ENCODE measurements around the gene SART1.
"Not testable (repeated sequence)": the region's sequence is repeated elsewhere in the genome, so short reads cannot be mapped to it uniquely, and the experiment has no call there.

Gene SART1

DNA sequence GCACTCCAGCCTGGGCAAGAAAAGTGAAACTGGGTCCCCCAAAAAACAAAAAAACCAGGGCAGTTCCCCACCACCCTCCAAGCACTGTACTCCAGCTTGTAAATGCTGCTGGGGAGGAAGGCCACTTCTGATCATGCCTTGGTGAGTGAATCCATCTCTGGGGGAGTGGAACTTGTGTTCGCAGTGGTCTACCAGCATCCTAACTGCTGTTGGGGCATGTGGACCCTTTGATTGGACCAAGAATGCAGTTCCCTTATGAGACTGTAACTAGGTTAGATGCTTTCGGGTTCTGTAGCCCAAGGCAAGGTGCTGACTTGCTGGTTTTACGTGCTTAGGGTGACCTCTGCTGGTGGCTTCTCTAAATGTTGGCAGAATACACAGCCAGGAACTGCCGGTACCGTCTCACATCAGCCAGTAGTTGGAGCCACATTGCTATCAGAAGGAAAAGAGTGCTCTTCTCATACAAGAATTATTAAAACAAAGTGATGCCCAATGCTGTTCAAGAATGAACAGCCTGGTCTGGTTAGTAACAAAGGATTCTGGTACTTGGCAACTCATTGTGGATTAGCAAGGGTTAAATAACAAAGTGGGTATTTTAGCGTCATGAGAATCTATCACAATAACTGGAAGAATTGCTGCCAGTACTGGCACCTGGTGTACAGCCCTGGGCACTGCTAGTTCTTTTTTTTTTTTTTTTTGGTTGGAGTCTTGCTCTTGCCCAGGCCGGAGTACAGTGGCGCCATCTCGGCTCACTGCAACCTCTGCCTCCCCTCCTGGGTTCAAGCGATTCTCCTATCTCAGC, 27.5 kb downstream of the SART1 start:
- DNase-seq (ENCODE audit: low spot score) = peak; percentile 90

DNA sequence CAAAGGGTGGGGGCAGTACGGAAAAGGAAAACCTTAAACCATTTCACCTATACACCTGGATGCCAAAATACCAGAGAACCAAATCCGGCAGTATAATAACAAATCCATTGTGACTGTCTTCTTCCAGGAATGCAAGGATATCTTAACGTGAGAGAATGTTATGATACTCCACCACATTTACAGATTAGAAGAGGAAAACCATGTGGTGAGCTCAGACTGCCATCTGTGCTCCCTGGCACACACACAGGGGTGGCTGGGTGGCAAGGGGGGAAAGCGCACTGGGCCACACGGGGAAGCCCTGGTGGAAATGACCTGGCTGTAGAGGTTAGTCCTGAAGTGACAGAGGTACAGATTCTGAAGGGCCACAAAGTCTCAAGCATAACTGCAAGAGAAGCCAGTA, 30.5 kb downstream of the SART1 start:
- DNase-seq (ENCODE audit: low spot score) = no peak

DNA sequence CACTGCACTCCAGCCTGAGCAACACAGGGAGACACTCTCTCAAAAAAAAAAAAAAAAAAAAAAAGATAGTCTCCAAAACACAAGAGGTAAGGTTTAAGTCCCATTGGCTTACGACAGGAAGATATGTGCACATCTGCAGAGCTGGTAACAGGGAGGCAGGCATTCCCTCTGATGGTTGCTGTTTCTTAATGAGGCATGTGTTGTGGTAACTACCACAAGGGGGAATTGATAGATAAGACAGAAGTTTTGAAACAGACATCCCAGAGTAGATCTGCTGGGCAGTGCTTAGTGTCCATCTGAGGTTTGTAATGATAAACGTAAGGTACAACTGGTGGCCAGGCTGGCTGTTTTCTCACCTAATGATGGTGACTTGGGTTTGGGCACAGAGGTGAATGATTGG, 35.8 kb downstream of the SART1 start:
- no peak for DNase-seq (ENCODE audit: low spot score)

DNA sequence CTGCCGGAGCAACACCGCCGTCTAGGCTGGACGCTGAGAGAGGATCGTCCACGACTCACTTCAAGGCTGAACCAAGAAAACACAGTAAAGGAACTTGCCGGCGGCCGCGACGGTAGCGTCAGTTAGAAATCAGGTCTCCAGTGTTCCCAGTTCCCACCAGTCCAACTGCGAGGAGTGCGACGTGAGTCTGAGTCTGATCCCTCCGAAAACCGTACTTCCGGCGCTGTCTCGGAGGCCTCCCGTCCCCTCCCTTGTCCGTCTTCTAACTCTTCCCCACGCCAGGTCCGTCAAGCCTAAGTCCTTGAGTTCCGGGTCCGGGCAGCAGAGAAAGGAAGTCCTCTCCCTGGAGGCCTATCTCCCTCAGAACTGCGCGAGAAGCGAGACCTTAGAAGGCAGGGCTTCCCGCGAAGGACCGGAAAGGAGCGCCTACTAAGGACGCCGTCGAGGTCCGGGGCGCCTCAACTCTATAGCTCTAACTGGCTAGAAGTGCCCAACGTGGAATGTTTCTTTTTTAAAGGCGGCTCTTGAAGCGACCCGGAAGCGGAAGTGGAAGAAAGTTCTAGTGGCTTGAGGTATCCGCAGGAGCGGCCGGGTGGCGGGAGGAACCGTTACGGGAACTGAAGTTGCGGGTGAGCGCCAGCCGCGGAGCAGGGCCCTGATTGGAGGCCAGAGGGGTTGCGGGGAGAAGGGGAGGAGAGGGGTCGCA, 40.6 kb downstream of the SART1 start, which contains the start of the genes BANF1 and EIF1AD:
TSS of gene BANF1 (plus strand) at position 562 of the 706 bp plus-strand sequence. CDS start 748 bp downstream, outside the sequence.
TSS of gene EIF1AD (minus strand) at position 216 of the 706 bp plus-strand sequence. CDS start 1,768 bp downstream, outside the sequence.
- peak; percentile 96 for DNase-seq (ENCODE audit: low spot score)

DNA sequence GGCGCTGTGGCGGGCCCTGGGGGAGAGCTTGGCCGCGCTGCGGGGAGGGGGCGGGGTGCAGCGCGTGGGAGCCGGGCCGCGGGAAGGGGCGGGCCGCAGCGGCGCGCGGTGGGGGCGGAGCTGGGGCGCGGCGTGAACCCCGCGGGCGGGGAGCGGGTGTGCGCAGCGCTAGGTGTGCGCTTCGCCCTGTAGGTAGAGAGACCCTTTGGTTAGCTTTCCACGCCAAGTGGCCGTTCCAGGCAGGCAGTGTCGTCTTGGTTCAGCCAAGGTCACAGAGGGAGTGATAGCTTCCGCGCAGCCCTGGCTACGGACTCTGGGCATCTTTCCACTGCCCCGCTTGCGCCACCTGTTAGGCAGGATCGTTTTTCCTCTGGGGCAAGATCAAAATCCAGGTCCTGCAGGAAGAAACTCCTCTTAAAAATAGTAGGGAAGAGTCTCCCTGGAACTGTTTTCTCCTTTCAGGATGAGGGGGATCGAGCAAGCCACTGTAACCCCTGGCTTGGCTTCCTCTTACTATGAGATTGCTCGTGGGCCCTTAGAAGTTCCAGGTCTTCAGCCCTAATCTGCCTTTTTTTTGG, 41.2 kb downstream of the SART1 start:
- DNase-seq (ENCODE audit: low spot score) = peak; percentile 56

DNA sequence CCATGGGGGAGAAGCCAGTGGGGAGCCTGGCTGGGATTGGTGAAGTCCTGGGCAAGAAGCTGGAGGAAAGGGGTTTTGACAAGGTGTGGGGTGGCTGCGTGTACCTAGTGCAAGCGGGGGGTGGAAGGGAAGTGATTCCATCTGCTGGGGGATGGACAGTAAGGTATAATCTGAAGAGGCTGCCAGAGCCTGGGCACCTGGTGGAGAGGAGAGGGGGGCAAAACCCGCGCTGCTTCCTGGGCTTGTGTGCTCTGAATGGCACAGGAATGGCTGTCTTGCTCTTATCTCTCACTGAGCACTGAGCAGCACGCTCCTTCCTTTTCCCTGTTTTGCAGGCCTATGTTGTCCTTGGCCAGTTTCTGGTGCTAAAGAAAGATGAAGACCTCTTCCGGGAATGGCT, 41.8 kb downstream of the SART1 start:
- no peak for DNase-seq (ENCODE audit: low spot score)

DNA sequence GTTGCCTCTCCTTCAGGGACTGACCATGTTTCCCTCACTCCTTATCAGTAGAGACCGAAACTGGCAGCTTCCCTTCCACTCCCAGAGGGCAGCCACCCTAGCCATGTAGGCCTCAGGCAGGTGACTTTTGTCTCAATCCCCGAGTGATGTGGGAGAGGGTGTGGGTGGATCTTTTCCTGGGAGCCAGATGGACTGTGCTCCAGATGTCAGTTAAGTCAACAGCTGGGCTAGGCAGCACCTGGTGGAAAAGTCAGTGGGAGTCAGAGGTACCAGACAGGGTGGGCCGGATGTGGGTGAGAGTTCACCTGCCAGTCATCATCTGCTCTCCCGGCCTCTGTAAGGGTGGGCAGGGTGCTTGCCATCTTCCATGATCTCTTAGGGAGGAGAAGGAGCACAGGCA, 42.7 kb downstream of the SART1 start:
- no peak for DNase-seq (ENCODE audit: low spot score)

DNA sequence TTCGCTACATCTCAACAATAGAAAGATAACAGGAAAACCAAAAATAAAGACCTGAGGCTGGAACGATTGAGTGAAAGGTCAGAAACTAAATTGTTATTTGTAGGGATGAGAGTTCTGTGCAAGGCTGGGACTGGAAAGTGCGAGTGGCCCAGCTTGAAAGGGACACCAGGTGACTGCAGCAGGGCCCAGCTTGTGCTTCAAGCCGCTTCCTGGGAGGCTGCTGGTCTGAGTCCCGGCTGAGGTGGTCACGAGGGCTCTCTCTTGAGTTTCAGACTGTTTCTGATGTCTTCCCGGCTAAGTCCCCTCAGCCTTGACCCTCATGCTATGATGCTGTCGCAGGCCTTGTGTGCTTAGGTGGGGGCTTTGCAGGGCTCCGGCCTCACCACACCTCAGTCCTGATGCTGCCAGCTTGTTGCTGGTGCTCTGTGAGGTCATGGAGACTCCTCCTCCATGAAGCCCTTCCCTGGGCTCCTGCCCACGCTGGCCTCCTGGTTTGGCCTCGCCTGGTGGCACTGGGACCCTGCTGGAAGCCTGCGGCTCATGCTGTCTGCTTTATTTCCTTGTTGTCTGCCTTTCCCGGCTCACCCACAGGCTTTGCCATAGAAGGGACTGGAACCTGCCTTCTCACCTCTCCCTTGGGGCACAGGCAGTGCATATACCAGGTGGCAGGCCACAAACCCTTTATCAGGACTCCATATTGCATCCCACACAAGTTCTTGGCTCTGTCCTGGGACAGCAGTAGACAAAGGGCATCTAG, 44.8 kb downstream of the SART1 start:
- DNase-seq (ENCODE audit: low spot score) = no peak

DNA sequence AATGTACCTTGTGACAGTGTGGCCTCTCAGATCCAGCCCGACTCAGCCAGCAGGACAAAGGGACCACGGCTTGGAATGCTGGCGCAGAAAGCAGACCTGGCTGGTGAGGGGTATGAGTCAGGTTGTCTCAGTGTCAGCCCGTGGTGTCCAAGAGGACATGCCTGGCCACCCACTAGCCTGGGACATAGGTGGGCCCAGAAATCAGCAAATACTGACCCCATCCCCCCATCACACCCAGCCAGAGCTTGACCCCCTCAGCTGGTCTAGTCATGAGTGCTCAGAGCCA, 45.3 kb downstream of the SART1 start:
- DNase-seq (ENCODE audit: low spot score) = no peak

DNA sequence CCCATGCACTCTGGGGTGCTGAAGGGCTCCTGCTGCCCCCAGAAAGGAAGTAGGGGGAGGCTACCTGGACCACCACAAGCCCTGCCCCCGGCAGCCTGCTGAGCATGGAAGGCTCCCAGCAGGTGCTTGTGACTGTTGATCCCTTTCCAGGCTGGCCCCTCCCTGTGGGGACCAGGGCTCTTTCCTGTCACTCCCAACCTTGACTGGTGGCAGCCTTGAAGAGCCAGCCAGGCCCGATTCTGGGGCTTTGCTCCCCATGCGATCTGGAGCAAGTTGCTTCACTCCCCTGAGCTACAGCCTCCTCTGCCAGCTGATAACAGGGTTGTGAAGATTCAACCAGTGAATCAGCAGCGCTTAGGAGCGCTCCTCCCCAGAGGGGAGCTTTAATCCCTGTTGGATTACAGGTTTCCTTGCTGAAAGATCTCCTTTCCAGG, 45.7 kb downstream of the SART1 start:
- DNase-seq (ENCODE audit: low spot score) = no peak

DNA sequence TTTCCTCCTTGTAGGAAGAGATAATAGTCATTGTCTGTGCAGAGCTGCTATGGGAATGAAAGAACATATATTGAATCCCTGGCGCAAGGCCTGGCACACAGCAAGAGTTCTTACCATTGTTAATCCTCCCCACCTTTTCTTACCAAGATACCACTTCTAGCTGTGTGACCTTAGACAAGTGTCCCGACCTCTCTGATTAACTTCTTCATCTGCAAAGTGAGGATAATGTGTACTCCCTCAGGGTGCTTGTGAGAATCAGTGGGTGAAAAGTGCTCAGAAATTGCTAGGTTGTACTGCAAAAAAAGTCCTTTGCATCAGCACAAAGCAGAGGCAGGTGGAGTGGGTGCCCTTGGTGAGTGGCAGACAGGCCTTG, 46.5 kb downstream of the SART1 start:
- DNase-seq (ENCODE audit: low spot score) = no peak

DNA sequence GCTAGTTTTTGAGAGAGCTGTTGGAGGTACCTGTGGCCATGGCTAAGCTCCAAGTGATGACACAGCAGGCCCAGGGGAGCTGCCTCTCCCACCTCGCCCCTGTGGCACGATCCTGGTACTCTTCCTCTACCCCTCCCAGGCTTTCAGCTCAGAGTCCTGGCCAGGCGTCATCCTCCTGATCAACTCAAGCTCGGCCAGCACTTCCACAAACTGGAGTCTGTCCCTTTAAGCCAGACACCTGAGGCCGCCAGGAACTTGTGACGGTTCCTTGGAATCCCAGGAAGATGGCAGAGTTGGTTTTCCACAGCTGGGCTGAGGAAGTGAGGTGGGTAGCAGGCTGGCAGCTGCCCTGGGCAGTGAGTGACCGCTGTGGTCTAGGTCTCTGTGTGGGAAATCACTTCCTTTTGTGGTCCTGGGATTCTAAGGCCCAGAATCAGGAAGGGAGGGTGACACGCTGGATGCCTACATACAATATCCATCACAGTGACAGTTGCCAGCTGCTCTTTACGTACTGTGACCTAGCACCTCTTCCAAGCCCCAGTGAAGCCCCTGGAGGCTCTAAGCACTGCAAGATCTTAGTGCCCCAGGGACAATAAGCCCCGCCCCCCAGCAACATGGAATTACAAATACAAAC, 47.1 kb downstream of the SART1 start:
- DNase-seq (ENCODE audit: low spot score) = peak; percentile 38

DNA sequence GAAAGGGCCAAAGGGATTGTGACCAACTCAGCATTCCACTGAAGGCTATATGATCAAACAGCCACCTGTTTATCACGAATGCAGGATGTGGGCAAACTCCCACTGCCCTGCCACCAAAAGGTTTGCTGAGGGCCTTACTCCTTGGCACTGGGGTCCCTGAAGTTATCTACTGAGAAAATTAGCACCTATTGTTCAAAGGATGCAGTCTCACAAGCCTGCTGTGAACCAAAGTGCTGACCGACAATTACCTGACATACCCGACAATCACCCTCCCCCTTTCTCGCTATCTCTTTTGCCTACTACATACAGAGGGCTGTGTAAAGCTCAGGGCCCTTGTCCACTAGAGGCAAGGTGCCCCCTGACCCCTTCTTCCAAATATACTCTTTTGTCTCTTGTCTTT, 48.5 kb downstream of the SART1 start:
- DNase-seq (ENCODE audit: low spot score) = not testable (repeated sequence)

DNA sequence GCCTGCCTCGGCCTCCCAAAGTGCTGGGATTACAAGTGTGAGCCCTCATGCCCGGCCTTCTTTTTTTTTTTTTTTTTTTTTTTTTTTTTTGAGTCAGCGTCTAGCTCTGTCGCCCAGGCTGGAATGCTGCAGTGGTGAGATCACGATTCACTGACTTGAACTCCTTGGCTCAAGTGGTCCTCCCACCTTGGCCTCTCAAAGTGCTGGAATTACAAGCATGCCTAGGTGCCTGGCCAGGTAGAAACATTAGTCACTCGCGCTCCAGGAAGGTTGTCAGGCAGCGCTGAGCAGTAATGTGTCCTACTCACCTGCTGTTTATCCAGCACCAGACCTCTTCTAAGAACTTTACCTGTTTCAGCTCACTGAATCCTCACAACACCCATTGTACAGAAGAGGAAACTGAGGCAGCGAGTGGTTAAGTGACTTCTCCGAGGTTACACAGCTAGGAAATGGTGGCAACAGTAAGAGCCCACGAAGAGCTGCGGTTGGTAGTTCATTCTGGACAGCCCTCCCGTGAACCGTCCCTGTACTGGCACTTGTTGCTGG, 49.8 kb downstream of the SART1 start:
- DNase-seq (ENCODE audit: low spot score) = peak; percentile 58

DNA sequence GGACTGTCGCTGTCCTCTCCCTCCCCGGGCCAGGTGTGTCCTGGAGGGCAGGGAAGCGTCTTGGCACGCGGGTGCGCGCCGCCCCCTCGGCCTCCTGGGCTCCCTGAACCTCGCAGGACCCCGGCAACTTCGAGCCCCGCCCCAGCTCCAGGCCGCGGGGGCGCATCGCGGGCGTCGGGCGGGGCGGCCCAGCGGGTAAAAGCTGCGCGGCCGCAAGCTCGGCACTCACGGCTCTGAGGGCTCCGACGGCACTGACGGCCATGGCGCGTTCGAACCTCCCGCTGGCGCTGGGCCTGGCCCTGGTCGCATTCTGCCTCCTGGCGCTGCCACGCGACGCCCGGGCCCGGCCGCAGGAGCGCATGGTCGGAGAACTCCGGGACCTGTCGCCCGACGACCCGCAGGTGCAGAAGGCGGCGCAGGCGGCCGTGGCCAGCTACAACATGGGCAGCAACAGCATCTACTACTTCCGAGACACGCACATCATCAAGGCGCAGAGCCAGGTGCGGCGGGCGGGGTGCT, 50.3 kb downstream of the SART1 start, which contains the start of gene CST6:
TSS of gene CST6 (plus strand) at position 224 of the 519 bp plus-strand sequence. CDS start at position 261, 37 bp downstream.
- no peak for DNase-seq (ENCODE audit: low spot score)

DNA sequence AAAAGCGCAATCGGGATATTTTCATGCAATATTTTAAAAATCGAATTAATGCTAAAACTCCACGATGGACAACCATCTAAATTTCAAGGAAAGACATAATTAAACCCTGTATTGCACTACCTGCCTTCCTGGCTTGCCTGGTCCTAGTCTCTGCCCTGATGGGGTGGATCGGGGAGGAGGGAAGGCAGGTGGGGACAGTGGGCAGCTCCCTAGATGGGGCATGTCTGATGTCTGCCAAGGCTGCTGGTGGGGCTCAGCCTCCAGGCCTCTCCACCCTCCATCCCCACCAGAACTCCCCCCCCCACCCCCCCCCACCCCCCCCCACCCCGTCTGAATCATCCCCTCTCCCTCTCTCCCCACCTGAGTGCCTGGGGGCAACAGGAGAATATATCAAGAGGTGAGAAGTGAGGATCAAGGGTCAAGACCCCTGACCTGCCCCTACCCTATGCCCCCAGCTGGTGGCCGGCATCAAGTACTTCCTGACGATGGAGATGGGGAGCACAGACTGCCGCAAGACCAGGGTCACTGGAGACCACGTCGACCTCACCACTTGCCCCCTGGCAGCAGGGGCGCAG, 50.9 kb downstream of the SART1 start:
- DNase-seq (ENCODE audit: low spot score) = no peak

DNA sequence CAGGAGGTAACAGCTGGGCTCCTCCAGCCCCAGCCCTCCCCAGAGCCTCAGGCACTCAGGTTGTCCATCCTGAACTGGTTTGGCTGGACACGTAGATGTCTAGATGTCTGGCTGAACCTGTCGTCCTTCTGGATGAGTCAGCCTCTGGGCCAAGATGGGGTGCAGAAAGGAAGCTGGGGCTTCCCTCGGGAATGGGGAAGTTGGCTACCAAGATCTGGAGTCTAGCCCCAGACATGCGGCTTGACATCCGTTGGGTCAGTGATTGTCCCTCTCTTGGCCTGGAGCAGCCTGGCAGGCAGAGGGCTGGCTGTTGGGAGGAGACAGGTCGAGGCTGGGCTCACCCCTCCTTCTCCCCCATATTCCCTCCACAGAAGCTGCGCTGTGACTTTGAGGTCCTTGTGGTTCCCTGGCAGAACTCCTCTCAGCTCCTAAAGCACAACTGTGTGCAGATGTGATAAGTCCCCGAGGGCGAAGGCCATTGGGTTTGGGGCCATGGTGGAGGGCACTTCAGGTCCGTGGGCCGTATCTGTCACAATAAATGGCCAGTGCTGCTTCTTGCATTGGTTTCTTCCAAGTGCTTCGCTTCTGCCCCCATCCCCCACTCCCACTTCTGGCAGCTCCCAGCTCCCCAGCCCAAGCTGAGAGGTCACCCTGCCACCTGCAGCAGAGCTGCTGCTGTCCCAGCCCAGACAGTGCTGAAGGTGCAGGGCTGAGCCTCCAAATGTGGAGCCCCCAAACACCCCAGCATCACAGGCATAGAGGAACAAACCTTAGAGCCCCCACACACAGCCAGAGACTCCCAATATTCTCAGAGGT, 51.6 kb downstream of the SART1 start:
- DNase-seq (ENCODE audit: low spot score) = no peak

DNA sequence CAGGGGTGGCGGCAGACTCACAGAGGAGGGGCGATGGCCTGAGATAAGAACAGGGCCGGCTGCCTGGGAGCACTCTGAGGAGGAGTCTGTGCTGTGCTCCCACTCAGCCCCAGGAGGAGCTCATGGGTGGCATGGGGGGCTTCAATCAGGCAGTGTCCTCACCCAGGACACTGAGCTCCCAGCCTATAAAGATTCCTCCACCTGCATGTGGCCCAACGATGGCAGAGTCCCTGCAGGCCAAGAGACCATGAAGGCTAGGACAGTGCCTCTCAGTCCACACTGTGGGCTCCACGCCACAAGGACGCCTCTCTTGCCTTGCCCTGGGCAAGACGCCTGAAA, 52.2 kb downstream of the SART1 start:
- no peak for DNase-seq (ENCODE audit: low spot score)

DNA sequence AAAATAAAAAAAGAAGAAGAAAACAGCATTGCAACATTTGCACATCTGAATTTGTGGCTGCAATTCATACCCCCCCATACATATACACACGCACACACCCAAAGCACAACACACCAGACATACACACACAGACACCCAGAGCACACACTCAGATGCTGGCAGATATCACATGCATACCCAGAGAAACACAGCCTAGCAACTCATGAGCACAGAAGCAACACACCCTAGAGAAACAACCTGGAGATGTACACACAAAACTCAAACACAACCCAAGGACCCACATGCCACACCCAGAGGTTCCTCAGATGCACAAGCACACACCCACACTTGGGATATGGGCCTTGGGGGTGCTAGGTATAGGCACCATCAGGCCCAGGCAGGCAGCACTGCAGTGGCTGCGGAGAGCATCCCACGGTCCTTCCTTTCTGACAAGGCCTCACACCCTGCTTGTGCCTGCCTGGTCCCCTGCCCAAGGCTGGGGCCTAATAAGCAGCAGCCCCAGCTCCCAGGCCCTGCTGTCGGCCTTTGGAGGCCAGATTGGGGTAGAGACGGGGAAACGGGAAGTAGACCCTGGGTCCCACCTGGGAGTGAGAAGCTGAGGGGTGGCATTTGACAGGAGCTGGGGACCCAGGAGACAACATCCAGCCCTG, 53.4 kb downstream of the SART1 start:
- DNase-seq (ENCODE audit: low spot score) = no peak

DNA sequence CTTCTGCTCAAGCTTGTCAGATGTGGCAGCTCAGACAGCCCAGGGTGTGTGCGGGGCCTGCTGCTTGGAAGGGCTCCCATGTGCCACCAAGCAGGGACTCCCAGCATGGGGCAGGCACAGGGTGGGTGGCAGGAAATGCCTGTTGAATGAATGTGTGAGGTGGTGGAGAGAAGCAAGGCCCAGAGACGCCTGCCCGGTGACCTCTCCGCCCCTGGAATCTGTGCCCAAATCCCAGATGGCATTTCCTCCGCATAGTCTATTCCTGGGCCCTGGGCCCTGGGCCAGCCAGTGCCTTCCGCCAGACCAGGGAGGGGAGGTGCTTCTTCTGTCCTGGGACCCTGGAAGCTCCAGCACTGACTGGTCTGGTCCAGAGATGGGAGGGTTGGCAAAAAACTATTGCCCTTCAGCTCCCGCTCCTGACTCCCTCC, 53.9 kb downstream of the SART1 start:
- peak; percentile 46 for DNase-seq (ENCODE audit: low spot score)

Data from LoVo (cell line).